Right renal pelvis (tissue), 4 donors: ENCODE data around the gene ELK4. TPM values are rescaled to one million over a fixed set of nuclear protein-coding genes. Genes with fewer than 3 reads are reported as not detected.

Source experiments
- DNase-seq, 4 donors: peaks; one replicate each; pipeline ENCODE4 v3.0.0-alpha.2; 2013; ENCODE audit warnings: low read depth in 4 of 4, low spot score in 3 of 4, missing footprints in 1 of 4
- polyA plus RNA-seq, 4 donors: library from polyadenylated mRNA; unstranded; fragments of 120-200 nt; gene quantifications; one replicate each; pipeline ENCODE4 v1.2.1, GENCODE V29; 2013; ENCODE audit not compliant: insufficient read length in 4 of 4

Gene ELK4
- polyA plus RNA-seq, 4 donors = 13.4 to 21.5 (median 18.2) TPM

- DNase-seq = peak; percentile 67 to 73 (median 70)
These were observed 622 bp downstream of the ELK4 start for GRCh38 chr1:205631010-205631767.

DNA sequence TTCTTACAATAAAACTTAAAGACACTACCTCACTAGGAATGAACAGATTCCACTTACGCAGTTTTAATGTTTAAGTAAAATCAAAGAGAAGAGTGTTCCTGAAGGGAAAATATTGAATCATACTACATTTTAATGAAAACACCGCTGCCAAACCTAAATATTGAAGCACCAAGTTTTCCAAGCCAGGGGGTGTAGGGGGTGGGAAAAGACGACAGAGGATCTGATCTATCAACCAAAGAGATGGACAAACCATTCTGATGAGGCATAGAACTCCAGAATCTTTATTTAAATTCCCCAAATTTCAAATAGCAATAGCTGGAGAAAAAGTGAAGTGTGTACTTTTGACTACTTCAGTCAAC is 1.2 kb downstream of the ELK4 start:
- DNase-seq = no peak

GRCh38 chr1:205630241-205630640 is 1.6 kb downstream of the ELK4 start:
- DNase-seq = peak in 1 of 4 donors; percentile 26

- no peak for DNase-seq
These were observed 2.1 kb downstream of the ELK4 start for GRCh38 chr1:205629751-205630150.

GRCh38 chr1:205627956-205628355 is 3.9 kb downstream of the ELK4 start:
- no peak for DNase-seq

DNA sequence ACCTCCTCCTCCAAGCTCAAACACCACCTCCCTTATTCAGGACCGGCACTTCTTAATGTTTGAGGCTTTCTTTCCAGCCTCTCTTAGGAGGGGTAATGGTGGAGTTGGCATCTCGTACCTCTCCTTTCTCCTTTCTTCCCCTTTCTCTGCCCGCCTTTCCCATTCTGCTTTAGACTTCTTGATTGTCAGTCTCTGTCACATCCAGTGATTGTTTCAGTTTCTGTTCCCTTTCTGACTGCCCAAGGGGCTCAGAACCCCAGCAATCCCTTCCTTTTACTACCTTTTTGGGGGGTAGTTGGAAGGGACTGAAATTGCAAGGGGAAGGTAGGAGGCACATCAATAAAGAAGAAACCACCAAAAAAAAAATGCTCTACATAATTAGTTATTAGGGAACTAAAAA is 5.6 kb downstream of the ELK4 start:
- no peak for DNase-seq

DNA sequence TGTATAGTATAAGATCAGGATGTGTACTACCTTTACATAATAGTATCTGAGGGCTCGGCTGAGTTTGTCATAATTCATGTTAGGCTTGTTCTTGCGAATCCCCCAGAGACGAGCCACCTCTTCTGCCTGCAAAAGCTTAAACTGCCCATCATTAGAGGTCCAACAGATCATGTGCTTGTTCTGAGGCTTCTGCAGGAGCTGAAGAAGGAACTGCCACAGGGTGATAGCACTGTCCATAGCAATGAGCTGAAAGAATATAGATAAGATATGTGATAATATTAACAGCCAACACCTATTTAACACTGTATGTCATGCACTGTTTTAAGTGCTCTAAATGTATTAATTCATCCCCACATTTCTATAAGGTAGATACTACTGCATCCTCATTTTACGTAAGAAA is 8.2 kb downstream of the ELK4 start:
- no peak for DNase-seq

DNA sequence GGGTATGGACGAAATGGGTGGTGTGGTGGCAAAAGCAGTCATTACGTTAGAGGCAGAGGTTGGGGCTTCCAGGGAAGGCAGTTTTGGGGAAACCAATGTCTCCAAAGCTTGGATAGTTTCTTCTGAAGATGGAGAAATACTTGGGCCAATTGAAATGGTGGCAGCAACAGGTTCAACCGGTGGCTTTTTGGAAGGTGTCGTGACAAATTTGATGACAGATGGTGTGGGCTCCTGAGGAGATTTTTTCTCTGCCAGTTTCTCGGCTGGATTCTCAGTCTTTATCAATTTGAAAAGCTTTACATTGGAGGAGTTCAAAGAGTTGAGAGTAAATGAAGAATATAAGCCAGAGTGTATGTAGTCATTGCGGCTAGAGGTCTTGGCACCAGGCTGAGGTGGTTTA is 11.5 kb downstream of the ELK4 start:
- DNase-seq = no peak

DNA sequence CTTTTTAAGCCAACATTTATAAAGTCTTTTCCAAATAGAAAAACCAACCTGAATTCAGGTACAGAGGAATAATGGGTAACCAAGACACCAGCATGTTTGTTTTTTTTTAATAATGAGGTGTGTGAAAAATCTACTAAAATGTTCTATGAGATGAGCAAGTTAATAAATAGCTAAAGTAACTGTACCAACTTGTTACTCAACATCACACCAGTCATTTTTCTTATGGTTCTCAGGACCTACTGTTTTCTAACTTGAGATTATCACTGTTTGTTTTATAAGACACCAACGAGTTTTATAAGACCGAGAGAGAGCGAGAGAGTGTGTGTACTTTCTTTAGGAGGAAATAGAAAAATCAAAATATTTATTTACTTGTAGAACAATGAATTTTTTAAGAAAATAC is 12.4 kb downstream of the ELK4 start:
- no peak for DNase-seq

- no peak for DNase-seq
These were observed 15.1 kb downstream of the ELK4 start for GRCh38 chr1:205616563-205617293.

DNA sequence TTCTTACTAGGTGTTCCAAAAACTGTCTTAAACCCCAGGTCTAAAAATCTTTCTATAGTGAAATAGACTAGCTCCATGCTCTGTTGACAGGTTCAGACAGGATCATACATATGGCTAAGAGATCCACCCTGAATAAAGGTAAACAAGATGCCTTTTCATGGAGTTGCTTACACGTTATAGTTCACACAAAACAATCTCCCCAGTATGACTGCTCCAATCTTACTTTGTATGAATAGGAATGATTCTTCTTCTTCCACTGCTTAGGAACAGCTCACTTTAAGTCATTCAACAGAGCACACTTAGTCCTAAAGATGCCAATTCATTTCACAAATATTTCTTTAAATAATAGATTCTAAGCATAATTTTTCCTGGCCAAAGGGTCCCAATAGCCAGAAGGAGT is 16.0 kb downstream of the ELK4 start:
- DNase-seq = no peak

DNA sequence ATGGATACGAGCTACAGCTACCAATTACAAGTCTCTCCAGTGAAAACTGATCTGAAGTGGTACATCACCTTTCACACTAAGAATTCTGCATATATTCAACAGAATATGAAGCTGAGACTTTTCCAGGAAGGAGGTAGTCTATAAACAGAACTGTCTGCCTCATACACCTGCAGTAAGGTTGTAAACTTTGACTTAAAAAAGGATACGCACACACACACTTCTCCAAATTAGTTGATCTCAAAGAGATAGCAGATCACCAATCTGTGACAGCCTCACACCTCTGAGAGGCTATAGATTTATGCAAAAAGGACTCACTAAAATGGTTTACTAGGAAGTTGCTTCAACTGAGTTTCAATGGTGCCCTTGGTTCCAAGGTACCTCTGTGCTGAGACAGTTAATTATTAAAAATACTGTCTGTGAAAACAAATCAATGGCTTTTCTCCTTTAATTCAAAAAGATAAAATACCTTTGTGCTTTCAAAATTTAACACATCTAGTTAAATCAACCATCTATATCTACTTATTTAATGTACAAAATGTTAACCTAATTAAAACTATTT is 17.9 kb downstream of the ELK4 start:
- no peak for DNase-seq

DNA sequence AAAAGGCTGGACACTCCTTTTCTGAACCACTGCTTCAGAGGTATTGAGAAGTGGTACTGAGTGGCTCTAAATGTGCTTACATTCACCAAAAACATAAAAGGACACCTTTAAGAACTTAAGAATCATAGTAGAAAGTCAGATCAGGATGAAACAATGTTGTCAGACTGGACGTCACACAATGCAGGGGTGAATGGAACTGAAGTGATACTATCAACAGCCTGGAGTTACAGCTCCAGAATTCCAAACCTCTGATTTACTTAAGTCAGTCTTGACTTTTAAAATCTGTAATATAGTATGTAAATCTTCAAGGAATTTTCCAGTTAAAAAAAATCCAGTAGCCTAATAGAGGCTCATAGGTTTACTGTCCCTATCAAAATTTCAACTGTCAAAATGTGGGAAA is 19.3 kb downstream of the ELK4 start:
- no peak for DNase-seq

- DNase-seq = no peak
These were observed 19.7 kb downstream of the ELK4 start for GRCh38 chr1:205612104-205612503.

DNA sequence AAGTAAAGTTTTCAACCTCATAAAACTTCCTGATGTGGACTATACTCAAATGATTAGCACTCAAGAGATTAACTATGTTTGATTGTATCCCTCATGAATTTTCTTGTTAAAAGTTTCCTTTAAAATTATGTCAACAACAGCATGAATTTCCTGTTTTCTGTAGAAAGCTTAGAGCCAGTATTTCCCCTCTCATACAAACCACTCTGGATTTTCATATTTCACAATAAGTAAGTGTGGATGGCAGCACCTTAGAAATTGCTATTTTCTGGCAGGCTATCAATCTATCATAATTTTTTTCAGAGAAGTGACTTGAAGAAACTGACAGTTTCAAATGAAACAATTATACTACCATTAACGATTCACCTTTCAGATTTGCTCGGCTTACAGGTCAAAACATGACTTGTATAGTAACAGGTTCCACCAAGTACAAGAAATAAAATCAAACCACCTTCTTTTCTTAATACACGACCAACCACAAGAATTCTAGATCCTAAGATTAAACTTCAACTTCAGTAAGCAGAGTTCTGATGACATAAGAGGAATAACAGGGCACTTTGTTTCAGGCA is 20.8 kb downstream of the ELK4 start:
- DNase-seq = no peak

DNA sequence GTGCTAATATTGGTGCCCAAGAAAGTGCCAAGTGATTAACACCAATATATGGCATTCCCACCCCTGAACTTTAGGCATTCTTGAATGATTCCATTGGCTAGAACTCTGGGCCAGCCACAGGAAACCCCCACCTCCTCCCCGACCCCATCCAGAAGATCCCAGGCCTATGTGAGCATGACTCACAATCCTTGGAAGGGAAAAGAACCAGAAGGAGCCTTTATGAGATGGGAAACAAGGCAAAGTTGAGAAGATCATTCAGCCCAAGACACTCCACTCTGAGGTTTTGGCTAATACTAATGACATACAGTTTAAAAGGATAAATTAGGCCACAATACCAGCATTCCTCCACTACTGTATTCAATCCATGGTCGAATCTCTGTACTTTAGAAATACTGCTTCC is 21.8 kb downstream of the ELK4 start:
- DNase-seq = no peak

- DNase-seq = no peak
These were observed 26.8 kb downstream of the ELK4 start for GRCh38 chr1:205604825-205605505.

DNA sequence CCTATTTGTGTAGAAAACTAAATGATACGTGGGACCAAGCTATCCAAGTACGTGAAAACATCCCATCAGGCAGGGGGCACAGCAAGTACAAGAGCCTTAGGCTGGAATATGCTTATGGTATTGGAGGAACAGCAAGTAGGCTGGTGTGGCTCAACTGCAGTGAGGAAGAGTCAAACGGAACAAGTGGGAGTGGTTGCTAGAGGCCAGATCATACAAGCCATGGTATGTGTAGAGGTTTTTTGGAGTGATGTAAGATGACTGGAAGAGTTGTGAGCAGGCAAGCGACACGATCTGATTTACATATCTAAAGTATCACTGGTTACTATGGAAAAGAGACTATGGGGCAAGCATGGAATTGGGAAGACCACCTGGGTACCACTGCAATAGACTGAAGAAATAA is 27.8 kb downstream of the ELK4 start:
- no peak for DNase-seq

DNA sequence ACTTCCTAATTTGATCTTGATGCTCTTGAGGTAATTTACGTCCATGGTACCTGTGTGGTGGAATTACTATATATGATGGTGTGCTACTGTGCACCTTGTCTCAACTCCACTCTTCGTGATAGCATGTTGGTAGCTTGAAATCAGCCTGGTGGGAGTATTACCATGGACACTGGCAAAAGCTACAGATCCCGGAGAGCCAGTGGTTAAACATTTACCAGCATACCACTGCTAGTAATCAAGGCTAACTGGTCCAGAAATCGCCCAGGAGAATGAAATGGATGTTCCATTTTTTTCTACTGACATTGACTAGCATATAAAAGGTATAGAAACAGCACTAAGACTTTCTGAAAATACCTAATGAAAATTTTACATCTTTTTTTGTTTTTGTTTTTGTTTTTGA is 30.6 kb downstream of the ELK4 start:
- DNase-seq = peak in 2 of 4 donors; percentile 46 to 49

DNA sequence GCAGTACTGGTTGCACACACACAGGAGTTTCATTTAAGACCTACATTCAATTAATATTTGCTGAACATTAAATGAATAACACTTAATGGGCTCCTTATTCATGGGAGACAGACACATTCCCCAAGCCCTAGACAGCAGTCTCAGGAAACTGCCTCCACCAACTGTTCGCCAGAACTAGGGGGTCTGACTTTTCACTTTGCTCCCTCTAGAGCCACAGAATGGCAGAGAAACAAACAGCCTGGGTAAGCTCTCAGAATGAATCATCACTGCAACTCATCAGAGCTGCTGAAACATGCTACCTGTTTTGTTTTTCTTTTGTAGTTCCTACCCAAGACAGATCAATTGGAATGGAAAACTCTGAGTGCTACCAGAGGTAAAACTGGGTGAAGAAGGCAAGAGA is 31.7 kb downstream of the ELK4 start:
- DNase-seq = no peak

DNA sequence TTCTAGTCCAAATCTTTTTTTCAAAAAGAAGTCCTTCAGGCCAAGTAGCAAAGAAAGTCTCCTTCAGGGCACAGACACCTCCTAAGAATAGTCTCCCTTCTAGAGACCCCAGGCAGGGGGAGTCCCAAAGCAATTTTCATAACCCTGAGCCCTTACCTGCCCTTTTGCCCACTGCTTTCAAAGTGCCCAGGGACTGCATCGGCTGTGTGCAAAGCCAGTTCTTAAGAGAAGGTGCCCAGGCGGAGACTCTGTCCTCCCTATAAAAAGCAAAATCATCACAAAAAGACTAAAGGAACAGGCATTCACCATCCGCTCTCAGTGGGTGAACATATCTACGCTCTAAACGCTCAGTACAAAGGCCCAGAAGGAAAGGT is 32.2 kb downstream of the ELK4 start:
- DNase-seq = no peak
